HUES6 (cell line): ENCODE measurements around the gene AATF.

Experiments
- H3K27ac ChIP-seq: 2 replicates; pipeline ENCODE4 v1.7.0; 2013; ENCODE audit warnings: low read depth, mild to moderate bottlenecking, low read length, inconsistent platforms
- H3K27me3 ChIP-seq: 2 replicates; pipeline ENCODE4 v1.6.1; 2013; ENCODE audit warnings: low read length; ENCODE audit not compliant: control insufficient read depth, insufficient read depth
- H3K36me3 ChIP-seq: 2 replicates; pipeline ENCODE4 v1.6.1; 2013; ENCODE audit warnings: low read length; ENCODE audit not compliant: control insufficient read depth, insufficient read depth
- H3K4me1 ChIP-seq: 2 replicates; pipeline ENCODE4 v1.6.1; 2013; ENCODE audit warnings: low read length; ENCODE audit not compliant: control insufficient read depth, insufficient read depth
- H3K4me3 ChIP-seq: 2 replicates; pipeline ENCODE4 v1.5.1; 2013; ENCODE audit warnings: low read depth, low read length
- H3K9ac ChIP-seq: one replicate; pipeline ENCODE4 v1.6.1; 2013; ENCODE audit warnings: mild to moderate bottlenecking, low read length
- H3K9me3 ChIP-seq: 2 replicates; pipeline ENCODE4 v1.6.1; 2013; ENCODE audit warnings: low read depth, low read length; ENCODE audit not compliant: control insufficient read depth, insufficient read depth

The AATF gene

DNA sequence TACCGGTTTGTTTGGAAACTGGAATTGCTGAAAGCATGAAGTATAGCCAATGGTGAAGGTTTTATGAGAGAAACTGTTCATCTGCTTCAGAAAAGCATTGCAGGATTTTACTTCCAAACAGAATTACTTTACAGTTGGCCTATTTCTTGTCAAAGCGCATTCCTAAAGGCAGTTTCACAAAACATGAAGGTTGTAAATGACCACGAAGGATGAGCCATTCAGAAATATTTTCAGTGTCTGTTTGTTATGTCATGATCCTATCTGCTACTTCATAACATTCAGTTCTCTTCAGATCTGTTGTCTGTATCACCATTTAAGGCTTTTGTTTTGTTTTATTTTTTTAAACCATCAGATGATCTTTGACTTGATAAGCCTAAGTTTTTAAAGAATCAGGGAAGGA lies 45.7 kb downstream of the AATF start:
- Histone ChIP-seq H3K27ac (no peak overlapping the region), H3K36me3 (peaks cover 68% of the 10 kb centered on the region), H3K27me3 (no peaks in the 10 kb centered on the region), H3K4me3 (no peak overlapping the region), H3K4me1 (no peaks in the 10 kb centered on the region), H3K9ac (no peak overlapping the region), H3K9me3 (no peaks in the 10 kb centered on the region)

DNA sequence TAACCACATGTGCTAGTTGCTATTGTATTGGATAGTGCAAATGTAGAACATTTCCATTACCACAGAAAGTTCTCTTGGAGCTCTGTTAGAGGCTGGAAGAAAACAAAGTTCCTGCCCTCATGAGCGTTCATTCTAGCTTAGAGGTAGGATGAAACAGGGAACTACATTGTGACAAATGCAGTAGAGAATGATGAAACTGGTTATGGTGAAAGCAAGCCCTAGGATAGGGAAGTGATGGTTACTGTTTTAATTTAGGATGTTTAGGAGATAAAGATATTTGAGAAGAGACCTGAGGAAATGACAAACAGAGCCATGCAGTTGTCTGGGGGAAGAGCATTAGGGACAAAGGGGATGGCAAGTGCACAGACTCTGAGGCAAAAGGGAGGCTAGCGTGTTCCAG lies 50.7 kb downstream of the AATF start:
- H3K9me3 ChIP-seq: peaks cover 14% of the 10 kb centered on the region; the same call in 1 of the 2 replicates
- H3K36me3 ChIP-seq: peaks cover 41% of the 10 kb centered on the region
- H3K4me1 ChIP-seq: no peaks in the 10 kb centered on the region
- H3K9ac ChIP-seq: no peak overlapping the region
- no peak overlapping the region for H3K27ac ChIP-seq
- H3K27me3 ChIP-seq: no peaks in the 10 kb centered on the region
- H3K4me3 ChIP-seq: no peak overlapping the region

- Histone ChIP-seq H3K9me3 (no peaks in the 10 kb centered on the region), H3K27ac (no peak overlapping the region), H3K4me3 (no peak overlapping the region), H3K36me3 (no peaks in the 10 kb centered on the region), H3K27me3 (no peaks in the 10 kb centered on the region), H3K4me1 (peaks cover 6% of the 10 kb centered on the region; the same call in 1 of the 2 replicates), H3K9ac (no peak overlapping the region)
Measured at GRCh38 chr17:37016780-37017179, 68.0 kb downstream of the AATF start.

GRCh38 chr17:37017404-37017803 lies 68.7 kb downstream of the AATF start:
- H3K36me3 ChIP-seq: no peaks in the 10 kb centered on the region
- peaks cover 6% of the 10 kb centered on the region; the same call in 1 of the 2 replicates for H3K4me1 ChIP-seq
- H3K9me3 ChIP-seq: no peaks in the 10 kb centered on the region
- no peaks in the 10 kb centered on the region for H3K27me3 ChIP-seq
- no peak overlapping the region for H3K27ac ChIP-seq
- H3K9ac ChIP-seq: no peak overlapping the region
- no peak overlapping the region for H3K4me3 ChIP-seq

DNA sequence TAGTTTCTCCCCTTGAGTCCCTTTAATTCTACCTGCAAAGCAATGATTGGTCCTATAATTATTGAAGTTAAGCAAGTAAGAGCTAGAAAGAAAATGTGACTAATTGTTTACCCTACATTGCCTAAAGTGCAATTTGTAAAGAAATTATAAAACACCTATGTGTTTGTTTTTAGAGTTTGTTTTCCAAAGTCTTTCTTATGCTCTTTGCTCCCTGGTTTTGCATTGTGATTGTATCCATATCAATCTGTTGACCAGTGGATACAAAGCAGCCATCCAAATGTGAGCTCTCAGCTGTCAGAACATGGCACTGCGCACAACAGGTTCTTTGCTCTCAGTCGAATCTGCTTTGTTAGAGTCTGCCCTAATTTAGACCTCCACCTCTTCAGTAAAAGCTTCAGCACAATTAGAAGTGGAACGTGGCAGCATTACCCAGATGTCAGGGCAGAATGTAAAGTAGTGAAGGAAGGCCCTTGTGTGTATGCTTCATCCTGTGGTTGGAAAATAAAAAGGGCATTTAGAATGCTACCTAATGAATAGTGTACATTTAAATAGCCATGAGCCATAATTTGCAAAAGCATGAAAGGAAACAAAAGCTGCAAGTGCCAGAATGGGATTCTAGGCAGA lies 70.5 kb downstream of the AATF start:
- Histone ChIP-seq H3K27me3 (no peaks in the 10 kb centered on the region), H3K9me3 (no peaks in the 10 kb centered on the region), H3K9ac (no peak overlapping the region), H3K36me3 (0 out of 2 replicates have a peak, but pooled peaks cover 3% of the 10 kb centered on the region), H3K4me3 (no peak overlapping the region), H3K4me1 (peaks cover 6% of the 10 kb centered on the region; the same call in 1 of the 2 replicates), H3K27ac (no peak overlapping the region)

DNA sequence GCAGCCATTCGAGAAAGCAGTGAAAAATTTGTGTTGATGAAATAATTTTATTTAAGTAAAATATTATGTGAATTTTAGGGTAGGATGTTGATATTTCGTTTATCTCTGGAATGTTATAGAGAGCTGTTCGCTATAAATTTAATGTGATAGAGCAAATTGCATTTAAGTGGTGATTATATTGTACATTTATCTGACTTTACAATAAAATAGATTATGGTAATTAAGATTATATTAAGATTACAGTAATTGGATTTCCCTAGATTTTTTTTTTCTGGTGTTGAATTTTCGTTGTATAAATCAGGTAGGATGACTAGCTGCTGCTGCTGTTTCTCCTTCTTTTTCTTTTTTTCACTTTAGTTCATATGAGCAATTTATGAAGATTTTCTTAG lies 71.0 kb downstream of the AATF start:
- no peak overlapping the region for H3K9ac ChIP-seq
- peaks cover 6% of the 10 kb centered on the region; the same call in 1 of the 2 replicates for H3K4me1 ChIP-seq
- 0 out of 2 replicates have a peak, but pooled peaks cover 6% of the 10 kb centered on the region for H3K36me3 ChIP-seq
- H3K4me3 ChIP-seq: no peak overlapping the region
- no peak overlapping the region for H3K27ac ChIP-seq
- no peaks in the 10 kb centered on the region for H3K27me3 ChIP-seq
- no peaks in the 10 kb centered on the region for H3K9me3 ChIP-seq

DNA sequence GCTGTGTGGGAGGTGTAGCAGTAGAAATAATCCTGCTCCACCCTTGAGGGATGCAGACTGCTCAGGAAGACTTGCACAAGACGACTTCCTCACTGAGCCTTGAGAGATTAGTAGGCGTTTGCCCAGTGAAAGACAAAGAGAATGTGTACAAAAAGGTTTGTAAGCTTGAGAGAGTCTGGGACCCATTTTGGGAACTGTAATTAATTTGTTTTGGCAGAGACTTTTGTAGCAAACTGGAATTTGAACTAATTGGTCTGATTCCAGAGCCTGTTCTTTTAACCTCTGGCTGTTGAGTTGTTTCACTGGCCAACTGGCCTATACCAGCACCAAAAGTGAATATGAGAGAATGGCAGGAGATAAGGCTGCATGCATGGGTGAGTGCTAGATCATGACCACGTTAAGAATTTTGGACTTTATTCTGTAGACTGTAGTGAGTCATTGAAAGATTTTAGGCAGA lies 75.5 kb downstream of the AATF start:
- no peaks in the 10 kb centered on the region for H3K4me1 ChIP-seq
- no peak overlapping the region for H3K27ac ChIP-seq
- H3K27me3 ChIP-seq: no peaks in the 10 kb centered on the region
- no peak overlapping the region for H3K4me3 ChIP-seq
- 0 out of 2 replicates have a peak, but pooled peaks cover 6% of the 10 kb centered on the region for H3K36me3 ChIP-seq
- no peaks in the 10 kb centered on the region for H3K9me3 ChIP-seq
- H3K9ac ChIP-seq: no peak overlapping the region

GRCh38 chr17:37025238-37025637 lies 76.5 kb downstream of the AATF start:
- Histone ChIP-seq H3K36me3 (0 out of 2 replicates have a peak, but pooled peaks cover 6% of the 10 kb centered on the region), H3K9ac (no peak overlapping the region), H3K9me3 (no peaks in the 10 kb centered on the region), H3K27ac (no peak overlapping the region), H3K27me3 (no peaks in the 10 kb centered on the region), H3K4me3 (no peak overlapping the region), H3K4me1 (no peaks in the 10 kb centered on the region)

GRCh38 chr17:37025847-37026530 lies 77.2 kb downstream of the AATF start:
- Histone ChIP-seq H3K4me1 (no peaks in the 10 kb centered on the region), H3K9ac (no peak overlapping the region), H3K36me3 (0 out of 2 replicates have a peak, but pooled peaks cover 6% of the 10 kb centered on the region), H3K4me3 (no peak overlapping the region), H3K27me3 (no peaks in the 10 kb centered on the region), H3K9me3 (no peaks in the 10 kb centered on the region), H3K27ac (no peak overlapping the region)

- Histone ChIP-seq H3K27me3 (no peaks in the 10 kb centered on the region), H3K36me3 (peaks cover 6% of the 10 kb centered on the region; the same call in 1 of the 2 replicates), H3K9ac (no peak overlapping the region), H3K4me1 (no peaks in the 10 kb centered on the region), H3K4me3 (no peak overlapping the region), H3K27ac (no peak overlapping the region), H3K9me3 (no peaks in the 10 kb centered on the region)
Measured at GRCh38 chr17:37026531-37026869, 77.7 kb downstream of the AATF start.

DNA sequence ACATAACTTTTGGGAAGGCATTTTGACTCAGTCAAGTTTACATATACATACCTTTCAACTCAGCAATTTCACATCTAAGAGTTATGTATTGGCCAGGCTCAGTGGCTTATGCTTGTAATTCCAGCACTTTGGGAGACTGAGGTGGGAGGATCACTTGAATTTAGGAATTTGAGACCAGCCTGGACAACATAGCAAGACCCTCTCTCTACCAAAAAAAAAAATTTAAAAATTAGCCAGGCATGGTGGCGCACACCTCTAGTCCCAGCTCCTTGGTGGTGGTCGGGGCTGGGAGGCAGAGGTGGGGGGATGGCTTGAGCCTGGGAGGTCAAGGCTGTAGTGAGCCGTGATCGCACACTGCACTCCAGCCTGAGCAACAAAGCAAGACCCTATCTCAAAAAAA lies 79.3 kb downstream of the AATF start:
- no peaks in the 10 kb centered on the region for H3K27me3 ChIP-seq
- no peak overlapping the region for H3K9ac ChIP-seq
- peaks cover 3% of the 10 kb centered on the region; the same call in 1 of the 2 replicates for H3K9me3 ChIP-seq
- no peak overlapping the region for H3K27ac ChIP-seq
- H3K4me1 ChIP-seq: no peaks in the 10 kb centered on the region
- peaks cover 16% of the 10 kb centered on the region for H3K36me3 ChIP-seq
- H3K4me3 ChIP-seq: no peak overlapping the region
